Left renal pelvis (tissue), 4 donors: ENCODE measurements around the gene GRSF1. TPM values are rescaled to one million over a fixed set of nuclear protein-coding genes. Genes with fewer than 3 reads are reported as not detected.
A peak's percentile ranks its signal among the peaks of the same experiment; 100 is the strongest.
"Not testable (repeated sequence)": the region's sequence is repeated elsewhere in the genome, so short reads cannot be mapped to it uniquely, and the experiment has no call there.

ENCODE experiments used
- DNase-seq, 4 donors: peaks; one replicate each; pipeline ENCODE4 v3.0.0-alpha.2; 2013; ENCODE audit warnings: low read depth in 4 of 4, low spot score in 3 of 4
- polyA plus RNA-seq, 4 donors: library from polyadenylated mRNA; unstranded; fragments of 120-200 nt; gene quantifications; one replicate each; pipeline ENCODE4 v1.2.1, GENCODE V29; 2013; ENCODE audit not compliant: insufficient read length in 4 of 4

GRSF1 gene
- 100 to 1,000 TPM in 3 of 4 donors, 10 to 100 TPM in 1; 92.0 to 140 (median 127) TPM for polyA plus RNA-seq

GRCh38 chr4:70839589-70840093 lies at the start of gene GRSF1:
TSS of gene GRSF1 (minus strand) at chr4:70839890. CDS start at chr4:70839827, 63 bp downstream.
- DNase-seq, result peak; percentile 75 to 80 (median 77)

GRCh38 chr4:70885174-70885573 lies 45.5 kb upstream of the GRSF1 start:
- no peak for DNase-seq

GRCh38 chr4:70880739-70881138 lies 41.0 kb upstream of the GRSF1 start:
- DNase-seq, result no peak

- DNase-seq, result no peak
These were observed 37.9 kb upstream of the GRSF1 start for GRCh38 chr4:70877556-70877955.

GRCh38 chr4:70874268-70875156 lies 34.8 kb upstream of the GRSF1 start:
- no peak for DNase-seq

- DNase-seq, result no peak
These were observed 33.5 kb upstream of the GRSF1 start for GRCh38 chr4:70873216-70873615.

GRCh38 chr4:70868778-70869177 lies 29.1 kb upstream of the GRSF1 start:
- no peak for DNase-seq

GRCh38 chr4:70863099-70863790 lies 23.6 kb upstream of the GRSF1 start:
- no peak for DNase-seq

- no peak for DNase-seq
These were observed 19.4 kb upstream of the GRSF1 start for GRCh38 chr4:70859066-70859465.

- DNase-seq, result no peak
These were observed 18.8 kb upstream of the GRSF1 start for GRCh38 chr4:70858454-70858853.

- DNase-seq, result no peak
These were observed 15.8 kb upstream of the GRSF1 start for GRCh38 chr4:70855464-70855863.

GRCh38 chr4:70849291-70849690 lies 9.6 kb upstream of the GRSF1 start:
- no peak for DNase-seq

- no peak for DNase-seq
These were observed 4.5 kb upstream of the GRSF1 start for GRCh38 chr4:70844180-70844579.

GRCh38 chr4:70842761-70843435 lies 3.2 kb upstream of the GRSF1 start:
- no peak for DNase-seq

- no peak for DNase-seq
These were observed 2.3 kb upstream of the GRSF1 start for GRCh38 chr4:70841951-70842350.

- no peak for DNase-seq
These were observed 1.5 kb upstream of the GRSF1 start for GRCh38 chr4:70841211-70841610.

GRCh38 chr4:70840631-70841030 lies 941 bp upstream of the GRSF1 start:
- not testable (repeated sequence) for DNase-seq

GRCh38 chr4:70840137-70840536 lies 447 bp upstream of the GRSF1 start:
- DNase-seq, result not testable (repeated sequence)

GRCh38 chr4:70838666-70839588 lies 763 bp downstream of the GRSF1 start:
- DNase-seq, result peak; percentile 54 to 60 (median 56)

GRCh38 chr4:70838204-70838603 lies 1.5 kb downstream of the GRSF1 start:
- DNase-seq, result peak in 1 of 4 donors; percentile 5
